Measurements from ENCODE around the gene ATXN7. TPM values are rescaled to one million over a fixed set of nuclear protein-coding genes. Genes with fewer than 3 reads are reported as not detected.

Gene ATXN7
- total RNA-seq, 3 donors from 2014 or later = 37.4 to 56.2 (median 47.9) TPM

GRCh38 chr3:63824309-63824708, 39.4 kb upstream of the ATXN7 start:
- intact Hi-C loops (cut with DNase I; ENCODE audit: low total_unique reads) = no loop called here
- Histone ChIP-seq H3K9me3 (no peaks in the 10 kb centered on the region), H3K4me3 (no peak overlapping the region), H3K27me3 (no peaks in the 10 kb centered on the region), H3K4me1 (no peaks in the 10 kb centered on the region), H3K36me3 (no peaks in the 10 kb centered on the region), H3K27ac (no peak overlapping the region)
- no peak for DNase-seq (ENCODE audit: low spot score in 2 of 2)
- TF ChIP-seq CTCF (IDR thresholded peaks at IDR 0.05) (no peak), POLR2A (IDR thresholded peaks at IDR 0.05) (no peak), POLR2AphosphoS5 (IDR thresholded peaks at IDR 0.05) (no peak)

- Histone ChIP-seq H3K27ac (no peak overlapping the region), H3K9me3 (no peaks in the 10 kb centered on the region), H3K36me3 (no peaks in the 10 kb centered on the region), H3K27me3 (no peaks in the 10 kb centered on the region), H3K4me1 (no peaks in the 10 kb centered on the region), H3K4me3 (no peak overlapping the region)
- intact Hi-C loops (cut with DNase I; ENCODE audit: low total_unique reads) = no loop called here
- DNase-seq (ENCODE audit: low spot score in 2 of 2) = no peak
- TF ChIP-seq CTCF (IDR thresholded peaks at IDR 0.05) (no peak), POLR2AphosphoS5 (IDR thresholded peaks at IDR 0.05) (no peak), POLR2A (IDR thresholded peaks at IDR 0.05) (no peak)
Observed at GRCh38 chr3:63830526-63830925, 33.1 kb upstream of the ATXN7 start.

GRCh38 chr3:63832395-63832794, 31.3 kb upstream of the ATXN7 start:
- no peaks in the 10 kb centered on the region for H3K9me3 ChIP-seq
- no peaks in the 10 kb centered on the region for H3K4me1 ChIP-seq
- TF ChIP-seq POLR2A (IDR thresholded peaks at IDR 0.05) = no peak
- TF ChIP-seq CTCF (IDR thresholded peaks at IDR 0.05) = no peak
- no peak for TF ChIP-seq POLR2AphosphoS5 (IDR thresholded peaks at IDR 0.05)
- DNase-seq (ENCODE audit: low spot score in 2 of 2) = no peak
- H3K4me3 ChIP-seq = no peak overlapping the region
- no peak overlapping the region for H3K27ac ChIP-seq
- no peaks in the 10 kb centered on the region for H3K27me3 ChIP-seq
- no peaks in the 10 kb centered on the region for H3K36me3 ChIP-seq
- intact Hi-C loops (cut with DNase I; ENCODE audit: low total_unique reads) = no loop called here

- no peak for DNase-seq (ENCODE audit: low spot score in 2 of 2)
- Histone ChIP-seq H3K4me1 (no peaks in the 10 kb centered on the region), H3K4me3 (no peak overlapping the region), H3K9me3 (no peaks in the 10 kb centered on the region), H3K27me3 (no peaks in the 10 kb centered on the region), H3K27ac (no peak overlapping the region), H3K36me3 (no peaks in the 10 kb centered on the region)
- intact Hi-C loops (cut with DNase I; ENCODE audit: low total_unique reads) = no loop called here
- TF ChIP-seq POLR2A (IDR thresholded peaks at IDR 0.05) (no peak), POLR2AphosphoS5 (IDR thresholded peaks at IDR 0.05) (no peak), CTCF (IDR thresholded peaks at IDR 0.05) (no peak)
Observed at GRCh38 chr3:63841704-63842103, 22.0 kb upstream of the ATXN7 start.

- Histone ChIP-seq H3K36me3 (no peaks in the 10 kb centered on the region), H3K9me3 (no peaks in the 10 kb centered on the region), H3K27ac (no peak overlapping the region), H3K4me3 (no peak overlapping the region), H3K27me3 (no peaks in the 10 kb centered on the region), H3K4me1 (no peaks in the 10 kb centered on the region)
- TF ChIP-seq POLR2AphosphoS5 (IDR thresholded peaks at IDR 0.05) = no peak
- TF ChIP-seq CTCF (IDR thresholded peaks at IDR 0.05) = no peak
- DNase-seq (ENCODE audit: low spot score in 2 of 2) = no peak
- intact Hi-C loops (cut with DNase I; ENCODE audit: low total_unique reads) = no loop called here
Observed at GRCh38 chr3:63842127-63842526, 21.5 kb upstream of the ATXN7 start.

Data from breast epithelium (tissue), 4 donors.